ENCODE measurements around the gene TMCC1. TPM values are rescaled to one million over a fixed set of nuclear protein-coding genes. Genes with fewer than 3 reads are reported as not detected.
A peak's percentile ranks its signal among the peaks of the same experiment; 100 is the strongest.

TMCC1 gene
- total RNA-seq, 1 experiment from 2014 or later = 20.8 TPM

GRCh38 chr3:129603991-129604749 is 289.3 kb downstream of the TMCC1 start:
- Histone ChIP-seq H3K9me3 (no peaks in the 10 kb centered on the region), H3K27me3 (no peaks in the 10 kb centered on the region), H3K4me3 (peak overlapping the region; percentile 61), H3K36me3 (no peaks in the 10 kb centered on the region)
- DNase-seq = no peak

GRCh38 chr3:129603561-129603942 is 290.0 kb downstream of the TMCC1 start:
- no peaks in the 10 kb centered on the region for H3K9me3 ChIP-seq
- no peak for DNase-seq
- H3K36me3 ChIP-seq = no peaks in the 10 kb centered on the region
- no peaks in the 10 kb centered on the region for H3K27me3 ChIP-seq
- H3K4me3 ChIP-seq = no peak overlapping the region

GRCh38 chr3:129602730-129603560 is 290.6 kb downstream of the TMCC1 start:
- Histone ChIP-seq H3K27me3 (no peaks in the 10 kb centered on the region), H3K9me3 (no peaks in the 10 kb centered on the region), H3K36me3 (no peaks in the 10 kb centered on the region), H3K4me3 (no peak overlapping the region)
- DNase-seq = peak; percentile 79

GRCh38 chr3:129602309-129602708 is 291.2 kb downstream of the TMCC1 start:
- no peak for DNase-seq
- H3K27me3 ChIP-seq = no peaks in the 10 kb centered on the region
- H3K4me3 ChIP-seq = no peak overlapping the region
- H3K36me3 ChIP-seq = no peaks in the 10 kb centered on the region
- H3K9me3 ChIP-seq = no peaks in the 10 kb centered on the region

- no peaks in the 10 kb centered on the region for H3K36me3 ChIP-seq
- no peak for DNase-seq
Observed at GRCh38 chr3:129601713-129602112, 291.8 kb downstream of the TMCC1 start.

GRCh38 chr3:129600348-129600747 is 293.2 kb downstream of the TMCC1 start:
- Histone ChIP-seq H3K9me3 (no peaks in the 10 kb centered on the region), H3K27me3 (no peaks in the 10 kb centered on the region), H3K4me3 (no peak overlapping the region), H3K36me3 (peaks cover 3% of the 10 kb centered on the region; the same call in 1 of the 2 replicates)
- no peak for DNase-seq

More at GRCh38 chr3:129601713-129602112, 291.8 kb downstream of the TMCC1 start:
- H3K9me3 ChIP-seq = no peaks in the 10 kb centered on the region
- no peak overlapping the region for H3K4me3 ChIP-seq
- no peaks in the 10 kb centered on the region for H3K27me3 ChIP-seq

GRCh38 chr3:129599607-129600006 is 293.9 kb downstream of the TMCC1 start:
- H3K4me3 ChIP-seq = no peak overlapping the region
- peaks cover 3% of the 10 kb centered on the region; the same call in 1 of the 2 replicates for H3K36me3 ChIP-seq
- peak; percentile 80 for DNase-seq
- H3K9me3 ChIP-seq = no peaks in the 10 kb centered on the region
- no peaks in the 10 kb centered on the region for H3K27me3 ChIP-seq

- peaks cover 3% of the 10 kb centered on the region; the same call in 1 of the 2 replicates for H3K36me3 ChIP-seq
- no peaks in the 10 kb centered on the region for H3K9me3 ChIP-seq
- H3K4me3 ChIP-seq = no peak overlapping the region
- DNase-seq = no peak
- no peaks in the 10 kb centered on the region for H3K27me3 ChIP-seq
Observed at GRCh38 chr3:129599073-129599472, 294.4 kb downstream of the TMCC1 start.

- H3K27me3 ChIP-seq = no peaks in the 10 kb centered on the region
- H3K9me3 ChIP-seq = no peaks in the 10 kb centered on the region
- no peak overlapping the region for H3K4me3 ChIP-seq
- peaks cover 3% of the 10 kb centered on the region; the same call in 1 of the 2 replicates for H3K36me3 ChIP-seq
- DNase-seq = no peak
Observed at GRCh38 chr3:129598484-129598883, 295.0 kb downstream of the TMCC1 start.

- Histone ChIP-seq H3K27me3 (no peaks in the 10 kb centered on the region), H3K36me3 (peaks cover 3% of the 10 kb centered on the region; the same call in 1 of the 2 replicates), H3K4me3 (no peak overlapping the region), H3K9me3 (no peaks in the 10 kb centered on the region)
- DNase-seq = no peak
Observed at GRCh38 chr3:129598000-129598381, 295.5 kb downstream of the TMCC1 start.

Other genes starting within 250 kb of the TMCC1 start
- gene TRH, start 81.0 kb upstream of the TMCC1 start, total RNA-seq (2014; rRNA removed; shearing (Covaris generic); ENCODE audit: low replicate concordance) = not detected in 2 replicates
- not detected in 2 replicates for gene ALG1L2, start 188.1 kb upstream of the TMCC1 start, total RNA-seq (2014; rRNA removed; shearing (Covaris generic); ENCODE audit: low replicate concordance)